Astrocyte (in vitro differentiated cells and primary cell): ENCODE data around the gene LSMEM2. TPM values are rescaled to one million over a fixed set of nuclear protein-coding genes. Genes with fewer than 3 reads are reported as not detected.

Experiments
- DNase-seq: peaks from one replicate; pipeline ENCODE4 v3.0.0-alpha.2; 2010; ENCODE audit warnings: low read depth
- FAIRE-seq: peaks from 2 replicates; lab custom pipeline; 2011; peaks lifted over from hg19 to GRCh38; lab: Jason Lieb, UNC
- H2AFZ ChIP-seq: 2 replicates; pipeline ENCODE4 v1.6.0; 2012; ENCODE audit warnings: low read depth, low read length, inconsistent platforms
- H3K27ac ChIP-seq: 2 replicates; pipeline ENCODE4 v1.5.1; 2011; ENCODE audit warnings: low read depth, low read length, inconsistent platforms
- H3K27me3 ChIP-seq: 2 replicates; pipeline ENCODE4 v1.6.0; 2011; ENCODE audit warnings: low read length, inconsistent platforms; ENCODE audit not compliant: insufficient read depth
- H3K36me3 ChIP-seq: 2 replicates; pipeline ENCODE4 v1.5.1; 2011; ENCODE audit warnings: low read length, inconsistent platforms; ENCODE audit not compliant: insufficient read depth
- H3K4me1 ChIP-seq: 2 replicates; pipeline ENCODE4 v1.5.1; 2011; ENCODE audit warnings: low read length, inconsistent platforms; ENCODE audit not compliant: insufficient read depth
- H3K4me2 ChIP-seq: 2 replicates; pipeline ENCODE4 v1.6.0; 2012; ENCODE audit warnings: low read length, inconsistent platforms
- H3K4me3 ChIP-seq: 2 replicates; pipeline ENCODE4 v1.5.1; 2011; ENCODE audit warnings: low read depth, mild to moderate bottlenecking, low read length, inconsistent platforms; ENCODE audit not compliant: insufficient read depth
- H3K79me2 ChIP-seq: 2 replicates; pipeline ENCODE4 v1.6.0; 2012; ENCODE audit warnings: mild to moderate bottlenecking, low read length, inconsistent platforms; ENCODE audit not compliant: insufficient read depth
- H3K9ac ChIP-seq: 2 replicates; pipeline ENCODE4 v1.6.0; 2012; ENCODE audit warnings: mild to moderate bottlenecking, low read length, inconsistent platforms
- H3K9me3 ChIP-seq: 2 replicates; pipeline ENCODE4 v1.5.1; 2012; ENCODE audit warnings: low read depth, mild to moderate bottlenecking, low read length, inconsistent platforms; ENCODE audit not compliant: insufficient read depth
- H4K20me1 ChIP-seq: 2 replicates; pipeline ENCODE4 v1.6.0; 2012; ENCODE audit warnings: low read length, inconsistent platforms; ENCODE audit not compliant: insufficient read depth
- H3K27ac Mint-ChIP-seq: one replicate; pipeline ENCODE4 v1.8.0; 2021; ENCODE audit warnings: mild to moderate bottlenecking, mixed read lengths; ENCODE audit not compliant: unreplicated experiment
- H3K27me3 Mint-ChIP-seq: one replicate; pipeline ENCODE4 v1.8.0; 2021; ENCODE audit warnings: low read depth, mixed read lengths; ENCODE audit not compliant: unreplicated experiment
- H3K36me3 Mint-ChIP-seq: one replicate; pipeline ENCODE4 v1.8.0; 2021; ENCODE audit warnings: low read depth, mixed read lengths; ENCODE audit not compliant: unreplicated experiment
- H3K4me1 Mint-ChIP-seq: one replicate; pipeline ENCODE4 v1.8.0; 2021; ENCODE audit warnings: low read depth, mixed read lengths; ENCODE audit not compliant: unreplicated experiment
- H3K4me3 Mint-ChIP-seq: one replicate; pipeline ENCODE4 v1.8.0; 2021; ENCODE audit warnings: mild to moderate bottlenecking, moderate library complexity, mixed read lengths; ENCODE audit not compliant: unreplicated experiment
- H3K9me3 Mint-ChIP-seq: one replicate; pipeline ENCODE4 v1.8.0; 2021; ENCODE audit warnings: mild to moderate bottlenecking, mixed read lengths; ENCODE audit not compliant: unreplicated experiment
- EZH2 ChIP-seq: IDR thresholded peaks from 2 replicates; pipeline ENCODE4 v1.6.1; 2012; ENCODE audit warnings: mild to moderate bottlenecking, low read length, inconsistent platforms; ENCODE audit not compliant: insufficient read depth
- total RNA-seq: library from RNA; stranded (reverse); gene quantifications from 2 replicates; pipeline ENCODE4 v1.2.1, GENCODE V29; 2021
- TF ChIP-seq, protein P1 (sequence below): IDR thresholded peaks from 2 replicates; pipeline ENCODE4 v1.5.1; 2011; ENCODE audit warnings: low read depth, mild to moderate bottlenecking, inconsistent platforms, low read length, moderate library complexity; ENCODE audit not compliant: insufficient read depth

The LSMEM2 gene
- total RNA-seq, 1 donor from 2014 or later: 0.30 TPM

DNA sequence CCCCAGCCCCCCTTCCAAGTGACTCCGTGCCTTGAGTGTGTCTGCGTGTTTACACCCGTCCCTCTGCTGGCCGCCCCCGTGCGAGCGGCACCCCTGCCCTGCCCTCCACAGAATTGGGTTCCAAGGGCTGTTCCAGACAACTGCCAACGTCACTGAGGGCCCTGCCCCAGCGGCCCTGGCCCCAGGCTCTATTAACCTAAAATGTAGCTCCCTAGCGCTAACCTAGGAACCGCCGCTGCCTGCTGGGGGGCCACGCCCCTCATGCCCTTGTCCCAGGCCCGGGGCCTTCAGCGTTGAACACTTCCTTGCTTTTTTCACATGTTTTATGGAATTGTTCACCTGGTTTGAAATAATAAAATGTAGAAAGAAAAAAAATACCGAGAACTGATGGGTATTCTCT lies 19.9 kb upstream of the LSMEM2 start:
- DNase-seq (no peak), FAIRE-seq (no peak)
- Histone ChIP-seq H4K20me1 (peaks cover 32% of the 10 kb centered on the region), H3K4me1 (peaks cover 34% of the 10 kb centered on the region), H2AFZ (no peak overlapping the region), H3K27ac (no peak overlapping the region), H3K9ac (no peak overlapping the region), H3K27me3 (no peaks in the 10 kb centered on the region), H3K4me3 (no peak overlapping the region), H3K79me2 (peaks cover 30% of the 10 kb centered on the region), H3K36me3 (peaks cover 20% of the 10 kb centered on the region), H3K4me2 (no peak overlapping the region), H3K9me3 (no peaks in the 10 kb centered on the region)
- Mint-ChIP-seq H3K4me1 (peaks cover 16% of the 10 kb centered on the region), H3K27me3 (no peaks in the 10 kb centered on the region), H3K27ac (peak overlapping the region; percentile 41), H3K36me3 (peaks cover 9% of the 10 kb centered on the region), H3K9me3 (no peaks in the 10 kb centered on the region), H3K4me3 (no peak overlapping the region)
- no peak for TF ChIP-seq EZH2
- TF ChIP-seq, protein P1, sequence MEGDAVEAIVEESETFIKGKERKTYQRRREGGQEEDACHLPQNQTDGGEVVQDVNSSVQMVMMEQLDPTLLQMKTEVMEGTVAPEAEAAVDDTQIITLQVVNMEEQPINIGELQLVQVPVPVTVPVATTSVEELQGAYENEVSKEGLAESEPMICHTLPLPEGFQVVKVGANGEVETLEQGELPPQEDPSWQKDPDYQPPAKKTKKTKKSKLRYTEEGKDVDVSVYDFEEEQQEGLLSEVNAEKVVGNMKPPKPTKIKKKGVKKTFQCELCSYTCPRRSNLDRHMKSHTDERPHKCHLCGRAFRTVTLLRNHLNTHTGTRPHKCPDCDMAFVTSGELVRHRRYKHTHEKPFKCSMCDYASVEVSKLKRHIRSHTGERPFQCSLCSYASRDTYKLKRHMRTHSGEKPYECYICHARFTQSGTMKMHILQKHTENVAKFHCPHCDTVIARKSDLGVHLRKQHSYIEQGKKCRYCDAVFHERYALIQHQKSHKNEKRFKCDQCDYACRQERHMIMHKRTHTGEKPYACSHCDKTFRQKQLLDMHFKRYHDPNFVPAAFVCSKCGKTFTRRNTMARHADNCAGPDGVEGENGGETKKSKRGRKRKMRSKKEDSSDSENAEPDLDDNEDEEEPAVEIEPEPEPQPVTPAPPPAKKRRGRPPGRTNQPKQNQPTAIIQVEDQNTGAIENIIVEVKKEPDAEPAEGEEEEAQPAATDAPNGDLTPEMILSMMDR: no peak

DNA sequence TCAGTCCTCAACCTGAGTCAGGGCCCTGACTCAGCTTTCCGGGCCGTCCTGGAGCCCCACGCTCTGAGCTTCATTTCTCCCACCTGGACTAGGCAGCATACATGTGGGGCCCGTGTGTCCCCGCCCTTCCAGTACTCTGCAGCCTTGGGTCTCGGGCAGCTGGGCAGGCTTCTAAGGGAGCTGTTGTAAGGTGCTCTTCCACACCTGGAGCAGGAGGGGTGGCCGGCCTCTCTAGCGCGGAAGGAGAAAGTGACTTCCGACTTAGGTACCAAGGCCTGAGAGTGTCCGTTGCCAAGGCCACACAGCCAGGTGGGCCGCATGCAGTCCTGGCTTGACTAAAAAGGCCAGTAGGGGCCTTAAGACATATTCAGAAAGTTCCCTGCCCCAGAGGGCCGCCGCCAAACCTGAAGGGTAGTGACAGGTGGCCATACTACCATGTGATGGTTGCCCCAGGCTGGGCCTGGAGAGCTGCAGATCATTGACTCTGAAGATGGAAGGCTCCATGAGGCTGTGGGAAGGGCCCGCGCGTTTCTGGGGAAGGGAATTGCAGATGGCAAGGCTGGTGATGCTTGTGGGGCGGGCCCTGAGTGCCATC lies 19.4 kb upstream of the LSMEM2 start:
- peak overlapping the region; percentile 87 for H3K27ac Mint-ChIP-seq
- no peak for DNase-seq
- peak overlapping the region; percentile 64 for H3K9ac ChIP-seq
- H2AFZ ChIP-seq: no peak overlapping the region
- H3K79me2 ChIP-seq: peaks cover 24% of the 10 kb centered on the region
- no peaks in the 10 kb centered on the region for H3K27me3 Mint-ChIP-seq
- no peak overlapping the region for H3K4me3 ChIP-seq
- peaks cover 34% of the 10 kb centered on the region for H3K4me1 ChIP-seq
- peaks cover 9% of the 10 kb centered on the region for H3K36me3 Mint-ChIP-seq
- H3K27ac ChIP-seq: peak overlapping the region; percentile 31
- H3K4me3 Mint-ChIP-seq: peak overlapping the region; percentile 64
- no peaks in the 10 kb centered on the region for H3K9me3 ChIP-seq
- TF ChIP-seq EZH2: no peak
- TF ChIP-seq, protein P1: no peak
- peak overlapping the region; percentile 82 for H3K4me2 ChIP-seq
- no peaks in the 10 kb centered on the region for H3K9me3 Mint-ChIP-seq
- no peak for FAIRE-seq
- peaks cover 20% of the 10 kb centered on the region for H3K36me3 ChIP-seq
- peaks cover 17% of the 10 kb centered on the region for H3K4me1 Mint-ChIP-seq
- peaks cover 26% of the 10 kb centered on the region for H4K20me1 ChIP-seq
- no peaks in the 10 kb centered on the region for H3K27me3 ChIP-seq
